ENCODE results near the gene LITAFD. TPM values are rescaled to one million over a fixed set of nuclear protein-coding genes. Genes with fewer than 3 reads are reported as not detected.
A peak's percentile ranks its signal among the peaks of the same experiment; 100 is the strongest.

The LITAFD gene
- polyA plus RNA-seq, 3 donors: not detected

GRCh38 chr16:8888951-8889892, 7.1 kb downstream of the LITAFD start:
- DNase-seq: no peak
- Histone ChIP-seq H4K20me1 (ENCODE audit: insufficient read depth, low read length) (peaks cover 88% of the 10 kb centered on the region), H3K27me3 (ENCODE audit: control insufficient read depth in 2 of 2, insufficient read depth in 2 of 2, low read length in 2 of 2) (peaks cover 0 to 14% of the 10 kb centered on the region in 2 donors), H3K9me3 (replicated peaks in 1 of 2; ENCODE audit: control insufficient read depth in 1 of 2, insufficient read depth in 1 of 2, low read length in 2 of 2) (no peaks in the 10 kb centered on the region), H3K4me2 (replicated peaks; ENCODE audit: extremely low read depth, low read length, poor library complexity, severe bottlenecking) (no peak overlapping the region), H3K9ac (ENCODE audit: insufficient read depth, low read length, poor library complexity, severe bottlenecking) (no peak overlapping the region), H3K4me3 (replicated peaks in 1 of 3; ENCODE audit: low read depth in 2 of 3, low read length in 3 of 3) (no peak overlapping the region), H3K79me2 (ENCODE audit: insufficient read depth, low read length) (no peaks in the 10 kb centered on the region), H2AFZ (ENCODE audit: insufficient read depth, low read depth, low read length, poor library complexity, severe bottlenecking) (no peak overlapping the region), H3K27ac (ENCODE audit: low read depth in 1 of 2, low read length in 2 of 2) (no peak overlapping the region), H3K4me1 (ENCODE audit: control insufficient read depth in 1 of 2, insufficient read depth in 2 of 2, low read length in 2 of 2) (no peaks in the 10 kb centered on the region), H3K36me3 (replicated peaks in 1 of 2; ENCODE audit: control insufficient read depth in 1 of 2, insufficient read depth in 2 of 2, low read length in 2 of 2) (peaks cover 44 to 54% of the 10 kb centered on the region in 2 donors)
- TF ChIP-seq, protein P1, sequence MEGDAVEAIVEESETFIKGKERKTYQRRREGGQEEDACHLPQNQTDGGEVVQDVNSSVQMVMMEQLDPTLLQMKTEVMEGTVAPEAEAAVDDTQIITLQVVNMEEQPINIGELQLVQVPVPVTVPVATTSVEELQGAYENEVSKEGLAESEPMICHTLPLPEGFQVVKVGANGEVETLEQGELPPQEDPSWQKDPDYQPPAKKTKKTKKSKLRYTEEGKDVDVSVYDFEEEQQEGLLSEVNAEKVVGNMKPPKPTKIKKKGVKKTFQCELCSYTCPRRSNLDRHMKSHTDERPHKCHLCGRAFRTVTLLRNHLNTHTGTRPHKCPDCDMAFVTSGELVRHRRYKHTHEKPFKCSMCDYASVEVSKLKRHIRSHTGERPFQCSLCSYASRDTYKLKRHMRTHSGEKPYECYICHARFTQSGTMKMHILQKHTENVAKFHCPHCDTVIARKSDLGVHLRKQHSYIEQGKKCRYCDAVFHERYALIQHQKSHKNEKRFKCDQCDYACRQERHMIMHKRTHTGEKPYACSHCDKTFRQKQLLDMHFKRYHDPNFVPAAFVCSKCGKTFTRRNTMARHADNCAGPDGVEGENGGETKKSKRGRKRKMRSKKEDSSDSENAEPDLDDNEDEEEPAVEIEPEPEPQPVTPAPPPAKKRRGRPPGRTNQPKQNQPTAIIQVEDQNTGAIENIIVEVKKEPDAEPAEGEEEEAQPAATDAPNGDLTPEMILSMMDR (IDR thresholded peaks at IDR 0.05): no peak
- Mint-ChIP-seq H3K27me3 (ENCODE audit: low read depth in 3 of 3) (peaks cover 20 to 25% (median 24%) of the 10 kb centered on the region in 3 donors), H3K4me1 (peaks cover 9% of the 10 kb centered on the region), H3K9me3 (no peaks in the 10 kb centered on the region), H3K27ac (no peak overlapping the region), H3K36me3 (peaks cover 50 to 52% of the 10 kb centered on the region in 2 donors), H3K4me3 (no peak overlapping the region)
- intact Hi-C loops (cut with micrococcal nuclease): loop anchor here in 1 of 2 donors (10.0 kb wide), 1 partner anchor 254 kb away; no protein-coding TSS in a partner anchor
- WGBS (ENCODE audit: insufficient coverage): 94% methylated on average over 19 of the region's 23 CpGs

DNA sequence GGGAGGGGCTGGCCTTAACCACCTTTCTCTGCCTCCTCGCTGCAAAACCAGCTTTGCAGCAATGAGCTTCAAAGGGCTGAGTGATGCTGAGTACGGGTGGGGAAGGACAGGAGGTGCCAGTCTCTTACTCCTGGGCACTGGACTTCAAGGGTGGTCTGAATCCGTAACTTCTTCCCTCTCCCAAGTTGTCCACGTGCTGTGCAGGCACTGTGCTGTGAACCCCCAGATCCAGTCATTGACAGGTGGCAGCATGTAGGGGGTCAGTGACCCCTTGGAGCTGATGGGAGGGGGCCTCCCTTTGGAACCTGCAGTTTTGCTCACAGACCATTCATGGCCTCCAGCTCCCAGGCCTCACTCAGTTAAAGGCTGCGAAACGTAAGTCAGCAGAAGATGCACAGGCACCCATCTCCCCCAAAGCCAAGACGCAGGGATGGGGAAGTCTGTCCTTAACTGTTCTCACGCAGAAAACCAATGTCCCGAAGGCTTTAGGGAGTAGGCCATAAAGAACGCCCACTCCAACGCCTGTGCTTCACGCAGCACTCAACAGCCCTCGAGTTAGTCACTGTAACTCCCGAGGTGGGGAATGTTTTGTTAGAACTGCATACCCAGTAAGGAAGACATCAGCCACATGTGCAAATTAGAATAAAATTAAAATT, 7.9 kb downstream of the LITAFD start:
- intact Hi-C loops (cut with micrococcal nuclease): loop anchor here in 1 of 2 donors (10.0 kb wide), 1 partner anchor 255 kb away; no protein-coding TSS in a partner anchor
- H3K27me3 ChIP-seq (ENCODE audit: control insufficient read depth in 2 of 2, insufficient read depth in 2 of 2, low read length in 2 of 2): peaks cover 0 to 14% of the 10 kb centered on the region in 2 donors
- no peak for DNase-seq
- H3K79me2 ChIP-seq (ENCODE audit: insufficient read depth, low read length): no peaks in the 10 kb centered on the region
- H3K36me3 ChIP-seq (replicated peaks in 1 of 2; ENCODE audit: control insufficient read depth in 1 of 2, insufficient read depth in 2 of 2, low read length in 2 of 2): peaks cover 52 to 62% of the 10 kb centered on the region in 2 donors
- no peaks in the 10 kb centered on the region for H3K9me3 ChIP-seq (replicated peaks in 1 of 2; ENCODE audit: control insufficient read depth in 1 of 2, insufficient read depth in 1 of 2, low read length in 2 of 2)
- H3K4me1 ChIP-seq (ENCODE audit: control insufficient read depth in 1 of 2, insufficient read depth in 2 of 2, low read length in 2 of 2): no peaks in the 10 kb centered on the region
- no peak overlapping the region for H3K4me2 ChIP-seq (replicated peaks; ENCODE audit: extremely low read depth, low read length, poor library complexity, severe bottlenecking)
- no peak overlapping the region for H3K4me3 ChIP-seq (replicated peaks in 1 of 3; ENCODE audit: low read depth in 2 of 3, low read length in 3 of 3)
- TF ChIP-seq, protein P1 (IDR thresholded peaks at IDR 0.05): no peak
- H3K4me3 Mint-ChIP-seq: no peak overlapping the region
- H2AFZ ChIP-seq (ENCODE audit: insufficient read depth, low read depth, low read length, poor library complexity, severe bottlenecking): no peak overlapping the region
- peaks cover 20 to 24% (median 24%) of the 10 kb centered on the region in 3 donors for H3K27me3 Mint-ChIP-seq (ENCODE audit: low read depth in 3 of 3)
- peak overlapping the region in 1 of 7 donors; percentile 36 for H3K27ac Mint-ChIP-seq
- no peaks in the 10 kb centered on the region for H3K9me3 Mint-ChIP-seq
- WGBS (ENCODE audit: insufficient coverage): 100% methylated on average over 2 of the region's 14 CpGs
- no peak overlapping the region for H3K27ac ChIP-seq (ENCODE audit: low read depth in 1 of 2, low read length in 2 of 2)
- peaks cover 96% of the 10 kb centered on the region for H4K20me1 ChIP-seq (ENCODE audit: insufficient read depth, low read length)
- peaks cover 58 to 60% of the 10 kb centered on the region in 2 donors for H3K36me3 Mint-ChIP-seq
- peaks cover 9% of the 10 kb centered on the region for H3K4me1 Mint-ChIP-seq
- no peak overlapping the region for H3K9ac ChIP-seq (ENCODE audit: insufficient read depth, low read length, poor library complexity, severe bottlenecking)
